HepG2 (cell line): Measurements from ENCODE around the gene MEMO1. TPM values are rescaled to one million over a fixed set of nuclear protein-coding genes. Genes with fewer than 3 reads are reported as not detected.

Experiments used
- ATAC-seq: fragments of 200-7000 bp; cut with Tn5 transposase; 3 replicates; pipeline ENCODE4 v1.9.1; 2020; ENCODE audit warnings: mild to moderate bottlenecking, moderate library complexity
- BruUV-seq: library from RNA; stranded (reverse); fragments of 400-500 nt; replicated peaks from 2 replicates; lab custom pipeline; 2021; lab: Mats Ljungman, UMichigan
- CTCF ChIA-PET: fragments of 300-600 bp; formaldehyde crosslinking; extraction: SDS; loops from one replicate; lab custom pipeline; 2021; ENCODE audit warnings: low total read pairs, inconsistent platforms, low intra/inter-chr PET ratio; lab: Yijun Ruan, JAX
- POLR2A ChIA-PET: fragments of 350-600 bp; sonication (Branson Sonifier 250); formaldehyde crosslinking; loops from one replicate; lab custom pipeline; 2020; ENCODE audit warnings: antibody characterized with exemption, inconsistent platforms; lab: Yijun Ruan, JAX
- DNase-seq: peaks from one replicate; pipeline ENCODE4 v3.0.0-alpha.2; 2015; ENCODE audit warnings: low spot score
- FAIRE-seq: peaks from 3 replicates; lab custom pipeline; 2011; peaks lifted over from hg19 to GRCh38; lab: Jason Lieb, UNC
- H2AFZ ChIP-seq: one replicate; pipeline ENCODE4 v1.6.1; 2011; ENCODE audit warnings: low read length, inconsistent platforms
- H3K27ac ChIP-seq: fragments of 300-600 bp; 3 replicates; pipeline ENCODE4 v1.8.0; 2011; ENCODE audit warnings: mixed run types, mild to moderate bottlenecking, mixed read lengths, low read length, inconsistent platforms; ENCODE audit not compliant: insufficient read depth; ENCODE audit errors: extremely low read length
- H3K27me3 ChIP-seq, 2 experiments: fragments of 200-600 bp in 1 of 2; 2 replicates in 1 of 2; 3 replicates in 1 of 2; pipeline versions ENCODE4 v1.6.0 to v1.8.0; 2011; ENCODE audit warnings: low read length in 2 of 2, mild to moderate bottlenecking in 2 of 2, moderate library complexity in 2 of 2, inconsistent platforms in 1 of 2; ENCODE audit not compliant: insufficient read depth in 2 of 2, control insufficient read depth in 1 of 2
- H3K36me3 ChIP-seq, 2 experiments: fragments of 200-600 bp in 1 of 2; replicated peaks in 1 of 2; 2 replicates in 1 of 2; 3 replicates in 1 of 2; pipeline versions ENCODE4 v1.5.1 to v1.8.0; 2011; ENCODE audit warnings: low read length in 2 of 2, inconsistent platforms in 1 of 2; ENCODE audit not compliant: insufficient read depth in 2 of 2, control insufficient read depth in 1 of 2
- H3K4me1 ChIP-seq: 2 replicates; pipeline ENCODE4 v1.5.1; 2012; ENCODE audit warnings: low read length, inconsistent platforms; ENCODE audit not compliant: insufficient read depth
- H3K4me2 ChIP-seq: 2 replicates; pipeline ENCODE4 v1.6.0; 2011; ENCODE audit warnings: low read depth, low read length, inconsistent platforms
- H3K4me3 ChIP-seq, 3 experiments: fragments of 200-600 bp in 1 of 3; sonication (generic), shearing (Covaris generic) in 1 of 3; replicated peaks in 1 of 3; 2 replicates each; pipeline ENCODE4 v1.5.1; 2011 to 2016; ENCODE audit warnings: low read length in 3 of 3, inconsistent platforms in 2 of 3, low read depth in 2 of 3, mild to moderate bottlenecking in 2 of 3, control low read depth in 1 of 3, mixed read lengths in 1 of 3; ENCODE audit not compliant: insufficient read depth in 1 of 3
- H3K79me2 ChIP-seq: one replicate; pipeline ENCODE4 v1.6.1; 2011; ENCODE audit warnings: low read length, inconsistent platforms; ENCODE audit not compliant: insufficient read depth
- H3K9ac ChIP-seq: 2 replicates; pipeline ENCODE4 v1.6.0; 2011; ENCODE audit warnings: mild to moderate bottlenecking, low read depth, low read length, inconsistent platforms; ENCODE audit not compliant: insufficient read depth
- H3K9me3 ChIP-seq: 2 replicates; pipeline ENCODE4 v1.5.1; 2012; ENCODE audit warnings: mild to moderate bottlenecking, low read length
- H4K20me1 ChIP-seq: 2 replicates; pipeline ENCODE4 v1.6.0; 2011; ENCODE audit warnings: inconsistent platforms, mild to moderate bottlenecking, low read length, moderate library complexity; ENCODE audit not compliant: insufficient read depth
- CCAR2 ChIP-seq: fragments of 200-400 bp; formaldehyde crosslinking; optimal IDR thresholded peaks from 2 replicates; pipeline ENCODE3; 2018; ENCODE audit warnings: low read depth, mild to moderate bottlenecking, low read length, moderate library complexity
- MAFF ChIP-seq: IDR thresholded peaks from 2 replicates; pipeline ENCODE4 v1.6.1; 2011; ENCODE audit warnings: low read depth, low read length, improper control_type of control experiment
- MAFK ChIP-seq, 2 experiments: IDR thresholded peaks in 1 of 2; conservative IDR thresholded peaks in 1 of 2; 2 replicates each; pipeline ENCODE4 v1.6.1; 2011; ENCODE audit warnings: improper control_type of control experiment in 2 of 2, low read length in 2 of 2
- NBN ChIP-seq: fragments of 450-650 bp; conservative IDR thresholded peaks from 2 replicates; pipeline ENCODE4 v1.6.1; 2017
- NKX3-1 ChIP-seq: sonication (generic); formaldehyde crosslinking; IDR thresholded peaks from 2 replicates; pipeline ENCODE4 v1.5.0; 2020; ENCODE audit warnings: missing genetic modification reagents
- NR2F2 ChIP-seq: IDR thresholded peaks from 2 replicates; pipeline ENCODE4 v1.6.1; 2012; ENCODE audit warnings: low read depth, inconsistent platforms, borderline replicate concordance
- RFXANK ChIP-seq: IDR thresholded peaks from 2 replicates; pipeline ENCODE4 v1.6.1; 2016
- SKI ChIP-seq: fragments of 450-650 bp; IDR thresholded peaks from one replicate; pipeline ENCODE4 v1.6.1; 2018; ENCODE audit warnings: mild to moderate bottlenecking; ENCODE audit not compliant: partially characterized antibody
- ZNF557 ChIP-seq: sonication (generic); formaldehyde crosslinking; IDR thresholded peaks from 2 replicates; pipeline ENCODE4 v1.4.0; 2020; ENCODE audit warnings: missing genetic modification reagents
- WGBS: methylation state at CpG from one replicate; pipeline ENCODE4 v1.1.6; 2017; ENCODE audit warnings: low lambda C conversion rate; 5-methylcytosine and 5-hydroxymethylcytosine counted together
- in situ Hi-C: cut with HindIII; loops from 2 replicates; pipeline ENCODE4 v1.10.0; 2017; ENCODE audit warnings: low pct_unique_long_range_greater_than_20kb; ENCODE audit not compliant: extremely low pct_ligation_motif_present
- intact Hi-C: fragments of 100-400 bp; cut with micrococcal nuclease; formaldehyde crosslinking; loops from one replicate; pipeline ENCODE4 v1.10.0; 2022; ENCODE audit not compliant: unreplicated experiment
- polyA plus RNA-seq, 8 experiments: library from polyadenylated mRNA; depleted of rRNA in 3 of 8; stranded (reverse) in 7 of 8; unstranded in 1 of 8; fragments of >200 nt; fragmentation: Illumina TruSeq in 4 of 8; extraction: Trizol in 4 of 8; gene quantifications; 2 replicates each; pipeline versions ENCODE4 v1.2.1 to v1.2.3, GENCODE V29; 2011 to 2016; ENCODE audit warnings: low read depth in 4 of 8, missing spikeins in 1 of 8, mixed read lengths in 1 of 8; ENCODE audit not compliant: insufficient read depth in 1 of 8
- total RNA-seq, 5 experiments: library from RNA; depleted of rRNA; stranded (reverse); fragments of >200 nt; fragmentation: Illumina TruSeq; extraction: Trizol; gene quantifications; 2 replicates each; pipeline ENCODE4 v1.2.3, GENCODE V29; 2016; ENCODE audit warnings: low read depth in 1 of 5
- TF ChIP-seq, protein P1 (sequence below): IDR thresholded peaks from 2 replicates; pipeline ENCODE4 v1.6.1; 2016; ENCODE audit warnings: missing genetic modification reagents, missing compliant biosample characterization
- TF ChIP-seq, protein P2 (sequence below): sonication (generic); formaldehyde crosslinking; IDR thresholded peaks from 2 replicates; pipeline ENCODE4 v1.5.1; 2020; ENCODE audit warnings: mild to moderate bottlenecking, missing genetic modification reagents, moderate library complexity
- TF ChIP-seq, protein P3 (sequence below): sonication (generic); formaldehyde crosslinking; IDR thresholded peaks from 2 replicates; pipeline ENCODE4 v1.8.1; 2022; ENCODE audit warnings: mild to moderate bottlenecking, missing genetic modification reagents

Gene MEMO1
- total and polyA plus RNA-seq, 2 of the 13 experiments (the other 11 are each of a cell fraction or from before 2014, with no cell fraction given): 69.8 to 81.6 TPM

DNA sequence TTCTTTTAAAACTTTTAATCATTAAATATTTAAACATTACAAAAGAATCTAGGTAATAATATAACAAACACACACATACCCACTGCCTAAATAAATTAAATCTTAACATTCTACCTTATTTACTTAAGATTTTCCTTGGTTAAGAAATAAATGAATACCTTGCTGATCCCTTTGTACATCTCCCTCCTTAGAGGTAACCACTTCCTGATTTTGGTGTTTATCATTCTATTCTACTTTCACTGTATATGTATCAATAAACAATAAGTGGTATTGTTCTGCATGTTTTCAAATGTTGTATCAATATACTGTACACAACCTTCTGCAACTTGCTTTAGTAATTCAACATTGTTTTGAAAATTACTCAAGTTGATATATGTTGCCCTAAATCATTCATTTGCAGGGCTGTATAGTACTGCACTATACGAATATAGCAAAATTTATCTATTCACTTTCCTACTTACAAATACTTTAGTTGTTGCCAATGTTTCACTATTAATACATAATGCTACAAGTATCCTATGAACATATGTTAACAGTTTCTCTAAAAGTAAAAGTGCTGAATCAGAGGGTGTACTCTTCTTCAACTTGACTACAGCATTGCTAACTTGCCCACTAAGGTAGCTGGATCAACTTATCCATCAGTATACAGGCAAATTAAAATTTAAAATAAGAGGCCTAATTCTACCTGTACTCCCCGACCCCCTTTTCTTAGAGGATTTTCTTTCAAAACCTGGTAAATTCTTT is 65.8 kb downstream of the MEMO1 start:
- in situ Hi-C loops (no loop called here), intact Hi-C loops (no loop called here)
- WGBS: 92% methylated on average over 2 of the region's 2 CpGs
- Histone ChIP-seq H3K79me2 (peaks cover 67% of the 10 kb centered on the region), H3K9ac (no peak overlapping the region), H3K9me3 (no peaks in the 10 kb centered on the region), H3K27ac (no peak overlapping the region), H3K4me2 (no peak overlapping the region), H4K20me1 (peaks cover 15% of the 10 kb centered on the region), H3K27me3 (no peaks in the 10 kb centered on the region), H2AFZ (no peak overlapping the region)
- no peak for FAIRE-seq
- POLR2A ChIA-PET: no interaction called here
- DNase-seq: no peak
- CTCF ChIA-PET: no interaction called here
- TF ChIP-seq MAFF (0 out of 2 replicates have a peak, but pooled peaks have one; percentile 4), MAFK (conservative IDR thresholded peaks at IDR 0.05 in 1 of 2, IDR thresholded peaks at IDR 0.05 in 1 of 2; ENCODE audit: low read length in 2 of 2) (peak in 1 of 2 experiments; percentile 22; a peak in 1 of 4 replicates)
- TF ChIP-seq, protein P1, sequence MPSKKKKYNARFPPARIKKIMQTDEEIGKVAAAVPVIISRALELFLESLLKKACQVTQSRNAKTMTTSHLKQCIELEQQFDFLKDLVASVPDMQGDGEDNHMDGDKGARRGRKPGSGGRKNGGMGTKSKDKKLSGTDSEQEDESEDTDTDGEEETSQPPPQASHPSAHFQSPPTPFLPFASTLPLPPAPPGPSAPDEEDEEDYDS (CRISPR knock-in tag): no peak
- TF ChIP-seq, all 625 proteins: peak for 2
- Histone ChIP-seq H3K4me3 (no peak overlapping the region), H3K36me3 (peaks cover 4 to 19% of the 10 kb centered on the region in 2 experiments), H3K4me1 (no peaks in the 10 kb centered on the region; the same call in 1 of the 2 replicates)
- BruUV-seq: no TSS peak
- ATAC-seq: no peak

DNA sequence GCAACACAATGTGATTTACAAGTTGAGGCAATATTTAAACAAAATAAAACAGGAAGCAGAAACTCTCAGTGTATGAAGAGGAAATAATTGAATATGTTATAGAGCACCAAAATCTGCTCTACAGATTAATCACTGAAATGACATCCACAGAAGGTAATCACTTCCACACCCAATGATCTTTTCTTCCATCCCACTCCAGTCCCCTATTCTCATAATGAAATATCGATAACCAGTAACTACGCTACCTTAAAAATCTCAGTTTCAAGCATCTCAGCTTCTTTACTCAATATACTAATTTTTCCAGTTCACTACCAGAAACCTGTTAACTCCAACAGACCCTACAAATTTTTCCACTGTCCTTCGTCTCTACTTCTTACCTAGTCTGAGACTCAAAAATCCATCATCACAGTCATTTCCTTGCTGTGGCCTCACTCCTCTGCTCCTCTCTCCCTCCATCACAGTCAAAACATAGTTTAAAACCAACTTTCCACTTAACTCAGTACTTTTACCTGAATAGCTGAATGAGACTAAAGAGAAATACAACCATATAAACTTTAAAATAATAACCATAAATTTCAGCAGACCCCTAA is 67.1 kb downstream of the MEMO1 start:
- WGBS: 98% methylated on average over 3 of the region's 3 CpGs
- in situ Hi-C loops: no loop called here
- Histone ChIP-seq H3K36me3 (peaks cover 4 to 19% of the 10 kb centered on the region in 2 experiments), H3K4me1 (no peaks in the 10 kb centered on the region; the same call in 1 of the 2 replicates), H3K9ac (no peak overlapping the region), H3K9me3 (no peaks in the 10 kb centered on the region), H3K27ac (no peak overlapping the region), H2AFZ (no peak overlapping the region), H3K79me2 (peaks cover 54% of the 10 kb centered on the region), H4K20me1 (peaks cover 15% of the 10 kb centered on the region), H3K4me2 (no peak overlapping the region), H3K4me3 (no peak overlapping the region), H3K27me3 (no peaks in the 10 kb centered on the region)
- TF ChIP-seq, protein P2, sequence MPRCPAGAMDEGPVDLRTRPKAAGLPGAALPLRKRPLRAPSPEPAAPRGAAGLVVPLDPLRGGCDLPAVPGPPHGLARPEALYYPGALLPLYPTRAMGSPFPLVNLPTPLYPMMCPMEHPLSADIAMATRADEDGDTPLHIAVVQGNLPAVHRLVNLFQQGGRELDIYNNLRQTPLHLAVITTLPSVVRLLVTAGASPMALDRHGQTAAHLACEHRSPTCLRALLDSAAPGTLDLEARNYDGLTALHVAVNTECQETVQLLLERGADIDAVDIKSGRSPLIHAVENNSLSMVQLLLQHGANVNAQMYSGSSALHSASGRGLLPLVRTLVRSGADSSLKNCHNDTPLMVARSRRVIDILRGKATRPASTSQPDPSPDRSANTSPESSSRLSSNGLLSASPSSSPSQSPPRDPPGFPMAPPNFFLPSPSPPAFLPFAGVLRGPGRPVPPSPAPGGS: no peak
- TF ChIP-seq NBN: no peak
- TF ChIP-seq RFXANK (CRISPR knock-in tag): no peak
- TF ChIP-seq, protein P3, sequence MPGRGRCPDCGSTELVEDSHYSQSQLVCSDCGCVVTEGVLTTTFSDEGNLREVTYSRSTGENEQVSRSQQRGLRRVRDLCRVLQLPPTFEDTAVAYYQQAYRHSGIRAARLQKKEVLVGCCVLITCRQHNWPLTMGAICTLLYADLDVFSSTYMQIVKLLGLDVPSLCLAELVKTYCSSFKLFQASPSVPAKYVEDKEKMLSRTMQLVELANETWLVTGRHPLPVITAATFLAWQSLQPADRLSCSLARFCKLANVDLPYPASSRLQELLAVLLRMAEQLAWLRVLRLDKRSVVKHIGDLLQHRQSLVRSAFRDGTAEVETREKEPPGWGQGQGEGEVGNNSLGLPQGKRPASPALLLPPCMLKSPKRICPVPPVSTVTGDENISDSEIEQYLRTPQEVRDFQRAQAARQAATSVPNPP (CRISPR knock-in tag): no peak
- TF ChIP-seq NKX3-1 (CRISPR knock-in tag): no peak
- no peak for TF ChIP-seq ZNF557 (CRISPR knock-in tag)
- no peak for TF ChIP-seq CCAR2
- no peak for TF ChIP-seq SKI
- no peak for TF ChIP-seq NR2F2
- ATAC-seq: no peak
- CTCF ChIA-PET: no interaction called here
- no TSS peak for BruUV-seq
- FAIRE-seq: no peak
- no peak for DNase-seq
- POLR2A ChIA-PET: no interaction called here
- intact Hi-C loops: no loop called here
